Stomach (tissue), 9 donors: ENCODE results near the gene TRAPPC10. TPM values are rescaled to one million over a fixed set of nuclear protein-coding genes. Genes with fewer than 3 reads are reported as not detected.
A peak's percentile ranks its signal among the peaks of the same experiment; 100 is the strongest.

ENCODE experiments used
- DNase-seq, 2 donors: peaks; one replicate each; pipeline versions ENCODE4 v3.0.0 to v3.0.0-alpha.2; 2013 to 2019
- H3K27ac ChIP-seq, 5 donors: fragments of 200-600 bp in 4 of 5; sonication (generic) in 4 of 5; one replicate each; pipeline ENCODE4 v1.5.1; 2013 to 2019; ENCODE audit warnings: mild to moderate bottlenecking in 1 of 5, moderate library complexity in 1 of 5
- H3K27me3 ChIP-seq, 3 donors: fragments of 200-600 bp; sonication (generic); one replicate each; pipeline ENCODE4 v1.5.1; 2017 to 2019; ENCODE audit warnings: mixed run types in 1 of 3
- H3K36me3 ChIP-seq, 4 donors: fragments of 200-600 bp; sonication (generic); 1 replicate in 3 of 4; 2 replicates in 1 of 4; pipeline ENCODE4 v1.5.1; 2016 to 2019
- H3K4me1 ChIP-seq, 4 donors: fragments of 200-600 bp; sonication (generic); one replicate each; pipeline ENCODE4 v1.5.1; 2016 to 2019
- H3K4me3 ChIP-seq, 4 donors: fragments of 200-600 bp; sonication (generic) in 3 of 4; one replicate each; pipeline ENCODE4 v1.5.1; 2016 to 2019; ENCODE audit warnings: mild to moderate bottlenecking in 1 of 4
- H3K9me3 ChIP-seq, 4 donors: fragments of 200-600 bp; sonication (generic); one replicate each; pipeline ENCODE4 v1.5.1; 2016 to 2019
- CTCF ChIP-seq, 7 experiments: fragments of 450-650 bp in 4 of 7; fragments of 200-600 bp in 3 of 7; sonication (generic) in 3 of 7; IDR thresholded peaks; one replicate each; pipeline ENCODE4 v1.5.1; 2016 to 2019; ENCODE audit warnings: antibody characterized with exemption in 7 of 7, control low read depth in 2 of 7, mild to moderate bottlenecking in 1 of 7
- EP300 ChIP-seq: sonication (generic); formaldehyde crosslinking; IDR thresholded peaks from one replicate; pipeline ENCODE4 v1.6.1; 2017; ENCODE audit warnings: antibody characterized with exemption
- POLR2A ChIP-seq, 4 donors: fragments of 450-650 bp; IDR thresholded peaks; one replicate each; pipeline ENCODE4 v1.6.1; 2016; ENCODE audit warnings: antibody characterized with exemption in 4 of 4, control low read depth in 2 of 4, mild to moderate bottlenecking in 1 of 4, moderate library complexity in 1 of 4
- POLR2AphosphoS5 ChIP-seq, 3 donors: sonication (generic); formaldehyde crosslinking; IDR thresholded peaks; one replicate each; pipeline ENCODE4 v1.6.1; 2016; ENCODE audit warnings: antibody characterized with exemption in 3 of 3
- WGBS, 5 donors: extraction: QIAGEN DNeasy Blood & Tissue Kit in 3 of 5; methylation state at CpG; one replicate each; pipeline versions ENCODE4 v1.1.5 to v1.1.7; 2013 to 2018; 5-methylcytosine and 5-hydroxymethylcytosine counted together
- intact Hi-C: fragments of 100-400 bp; cut with DNase I; formaldehyde crosslinking; loops from one replicate; pipeline ENCODE4 v1.15.1; 2023; ENCODE audit warnings: low total_unique reads
- polyA plus RNA-seq, 3 donors: library from polyadenylated mRNA; stranded (reverse); fragments of 200-250 nt; gene quantifications; one replicate each; pipeline ENCODE4 v1.2.3, GENCODE V29; 2013
- total RNA-seq, 5 donors: library from RNA; depleted of rRNA; stranded (reverse); fragments of >200 nt; gene quantifications; one replicate each; pipeline versions ENCODE4 v1.1.0 to v1.2.3, GENCODE V29; 2014 to 2016
- donor health status: healthy with polysubstance abuse.
- donor health status: Bipolar disorder and iron deficiency.
- donor health status: healthy.

The TRAPPC10 gene
- total and polyA plus RNA-seq, 8 donors = 3.7 to 88.1 (median 23.7) TPM

GRCh38 chr21:44086636-44087425 lies 74.7 kb downstream of the TRAPPC10 start:
- Histone ChIP-seq H3K4me1 (peaks cover 32 to 71% (median 46%) of the 10 kb centered on the region in 4 donors), H3K36me3 (peaks cover 35 to 97% (median 95%) of the 10 kb centered on the region in 4 donors), H3K27me3 (no peaks in the 10 kb centered on the region), H3K4me3 (no peak overlapping the region), H3K27ac (peak overlapping the region in 4 of 5 donors; percentile 19 to 77 (median 68)), H3K9me3 (no peaks in the 10 kb centered on the region)
- intact Hi-C loops = no loop called here
- WGBS, 5 donors = 78 to 88% (median 86%) methylated on average over 13 to 21 of the region's 21 CpGs
- no peak for TF ChIP-seq CTCF (IDR thresholded peaks at IDR 0.05)
- no peak for TF ChIP-seq POLR2AphosphoS5 (IDR thresholded peaks at IDR 0.05)
- TF ChIP-seq EP300 = no peak
- TF ChIP-seq POLR2A (IDR thresholded peaks at IDR 0.05) = no peak
- DNase-seq = peak in 1 of 2 donors; percentile 24

GRCh38 chr21:44087426-44088400 lies 75.6 kb downstream of the TRAPPC10 start:
- no peaks in the 10 kb centered on the region for H3K9me3 ChIP-seq
- intact Hi-C loops = no loop called here
- H3K4me3 ChIP-seq = no peak overlapping the region
- WGBS, 5 donors = 83 to 92% (median 89%) methylated on average over 30 to 33 of the region's 33 CpGs
- H3K4me1 ChIP-seq = peaks cover 26 to 69% (median 41%) of the 10 kb centered on the region in 4 donors
- TF ChIP-seq CTCF (IDR thresholded peaks at IDR 0.05) = no peak
- TF ChIP-seq EP300 = no peak
- TF ChIP-seq POLR2AphosphoS5 (IDR thresholded peaks at IDR 0.05) = no peak
- no peak for TF ChIP-seq POLR2A (IDR thresholded peaks at IDR 0.05)
- peak overlapping the region in 4 of 5 donors; percentile 19 to 77 (median 68) for H3K27ac ChIP-seq
- peak in 1 of 2 donors; percentile 25 for DNase-seq
- H3K36me3 ChIP-seq = peaks cover 38 to 97% (median 95%) of the 10 kb centered on the region in 4 donors
- no peaks in the 10 kb centered on the region for H3K27me3 ChIP-seq

- WGBS, 5 donors = 82 to 96% (median 91%) methylated on average over 18 of the region's 18 CpGs
- intact Hi-C loops = no loop called here
- Histone ChIP-seq H3K9me3 (no peaks in the 10 kb centered on the region), H3K27ac (peak overlapping the region in 1 of 5 donors; percentile 16), H3K4me1 (peaks cover 20 to 62% (median 36%) of the 10 kb centered on the region in 4 donors), H3K36me3 (peaks cover 43 to 97% (median 95%) of the 10 kb centered on the region in 4 donors), H3K4me3 (no peak overlapping the region), H3K27me3 (no peaks in the 10 kb centered on the region)
- peak; percentile 10 to 51 for DNase-seq
- TF ChIP-seq POLR2AphosphoS5 (IDR thresholded peaks at IDR 0.05) (no peak), EP300 (no peak), CTCF (IDR thresholded peaks at IDR 0.05) (no peak), POLR2A (IDR thresholded peaks at IDR 0.05) (no peak)
Measured at GRCh38 chr21:44088401-44088780, 76.3 kb downstream of the TRAPPC10 start.
